Hepatic stellate cell (primary cell): ENCODE data around the gene GTF2A1.
"Not testable (repeated sequence)": the region's sequence is repeated elsewhere in the genome, so short reads cannot be mapped to it uniquely, and the experiment has no call there.

Experiments used
- DNase-seq: peaks from one replicate; pipeline ENCODE4 v3.0.0; 2011; ENCODE audit warnings: low spot score

Gene GTF2A1

DNA sequence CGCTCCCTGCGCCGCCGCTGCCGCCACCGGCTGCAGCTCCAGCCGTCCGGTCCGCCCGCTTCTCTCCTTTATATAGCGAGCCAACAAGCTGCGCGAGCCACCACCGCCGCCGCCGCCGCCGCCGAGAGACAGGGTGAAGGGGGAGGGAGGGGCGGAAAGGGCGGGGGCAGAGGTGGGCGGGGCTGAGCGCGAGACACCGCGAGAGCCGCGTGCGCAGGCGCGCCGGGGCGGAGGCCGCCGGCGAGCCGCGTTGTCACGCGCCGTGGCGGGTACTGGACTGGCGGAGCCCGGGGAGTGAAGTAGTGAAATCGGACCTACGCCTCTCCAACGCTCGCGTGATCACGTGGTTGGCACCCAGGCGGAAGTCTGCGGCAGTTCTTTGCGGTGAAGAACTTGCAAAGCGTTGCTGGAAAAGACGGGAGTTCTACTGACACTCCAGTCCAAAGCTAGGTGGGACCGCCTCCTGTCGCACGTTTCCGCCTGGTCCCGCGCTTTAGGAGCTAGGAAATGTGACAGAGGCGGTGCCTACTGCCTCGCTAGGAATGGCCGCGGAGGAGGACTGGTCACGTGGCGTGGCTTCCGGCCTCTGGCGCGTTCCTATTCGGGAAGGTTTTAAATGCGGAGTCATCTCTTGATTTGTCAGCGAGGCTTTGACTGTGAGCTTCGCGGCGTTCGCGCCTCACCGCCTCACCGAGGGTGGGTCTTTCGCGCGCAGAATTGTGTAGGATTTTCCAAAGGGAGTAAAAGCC, at the start of gene GTF2A1:
Gene GTF2A1, minus strand, starts transcription at position 130 of the 749 bp plus-strand sequence. CDS start 441 bp downstream, outside the sequence.
- DNase-seq: peak; percentile 92

DNA sequence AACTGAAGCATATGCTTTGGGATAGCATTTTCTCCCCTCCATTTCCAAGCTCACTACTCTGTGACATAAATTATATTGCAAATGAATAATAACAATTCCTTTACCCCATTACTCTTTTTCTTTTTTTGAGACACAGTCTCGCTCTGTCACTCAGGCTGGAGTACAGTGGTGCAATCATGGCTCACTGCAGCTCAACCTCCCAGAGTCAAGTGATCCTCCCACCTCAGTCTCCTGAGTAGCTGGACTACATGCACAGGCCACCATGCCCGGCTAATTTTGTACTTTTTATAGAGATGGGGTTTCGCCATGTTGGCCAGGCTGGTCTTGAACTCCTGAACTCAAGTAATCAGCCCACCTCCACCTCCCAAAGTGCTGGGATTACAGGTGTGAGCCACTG, 49.2 kb upstream of the GTF2A1 start:
- no peak for DNase-seq

DNA sequence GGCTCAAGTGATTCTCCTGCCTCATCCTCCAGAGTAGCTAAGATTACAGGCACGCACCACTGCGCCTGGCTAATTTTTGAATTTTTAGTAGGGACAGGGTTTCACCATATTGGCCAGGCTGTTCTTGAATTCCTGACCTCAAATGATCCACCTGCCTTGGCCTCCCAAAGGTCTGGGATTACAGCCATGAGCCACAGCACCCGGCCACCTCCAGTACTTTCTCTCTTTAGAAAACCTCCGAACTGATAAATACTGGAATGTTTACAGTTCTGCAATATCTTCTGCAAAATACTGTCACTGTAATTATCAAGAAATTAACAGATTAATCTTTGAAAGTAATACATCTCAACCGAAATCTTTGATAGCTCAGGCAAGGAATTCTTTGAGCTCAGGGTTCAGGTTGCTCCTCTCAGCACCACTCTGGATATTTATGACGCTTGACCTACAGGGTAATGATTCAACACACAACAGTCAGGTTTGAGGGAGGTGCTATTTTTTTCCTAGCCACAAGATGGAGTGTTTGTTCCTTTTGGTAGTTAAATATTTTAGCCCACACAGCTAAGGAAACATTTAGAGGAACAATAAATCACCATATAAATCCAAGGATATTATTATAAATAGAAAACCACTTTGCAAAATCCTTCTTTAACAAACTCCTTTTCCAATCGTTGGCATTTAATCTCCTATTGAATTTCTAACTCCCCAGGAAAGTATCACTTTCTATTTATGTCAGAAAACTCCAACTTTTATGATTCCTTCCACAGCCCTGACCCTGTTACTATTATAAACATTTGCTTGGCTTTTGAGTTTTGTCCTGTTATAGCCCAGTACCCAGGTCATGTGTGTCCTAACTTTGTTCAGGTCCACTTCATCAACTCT, 48.6 kb upstream of the GTF2A1 start:
- peak; percentile 60 for DNase-seq

DNA sequence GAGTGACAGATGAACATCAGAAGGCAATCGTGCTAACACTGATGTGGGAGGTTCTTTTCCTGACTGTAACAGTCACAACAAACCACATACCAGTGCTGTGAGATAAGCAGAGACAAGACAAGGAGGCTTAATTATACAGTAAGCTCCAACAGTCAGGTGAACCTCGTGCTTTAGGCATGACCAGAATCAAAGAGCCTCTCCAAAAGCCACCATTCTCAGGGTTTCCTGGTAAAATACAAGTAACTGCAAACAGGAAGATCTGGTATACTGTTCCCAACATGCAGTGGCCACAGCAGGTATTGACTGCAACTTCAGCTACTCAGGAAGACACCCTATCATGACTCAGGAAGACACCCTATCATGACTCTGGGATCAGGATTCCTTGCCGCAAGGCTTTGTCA, 47.3 kb upstream of the GTF2A1 start:
- no peak for DNase-seq

DNA sequence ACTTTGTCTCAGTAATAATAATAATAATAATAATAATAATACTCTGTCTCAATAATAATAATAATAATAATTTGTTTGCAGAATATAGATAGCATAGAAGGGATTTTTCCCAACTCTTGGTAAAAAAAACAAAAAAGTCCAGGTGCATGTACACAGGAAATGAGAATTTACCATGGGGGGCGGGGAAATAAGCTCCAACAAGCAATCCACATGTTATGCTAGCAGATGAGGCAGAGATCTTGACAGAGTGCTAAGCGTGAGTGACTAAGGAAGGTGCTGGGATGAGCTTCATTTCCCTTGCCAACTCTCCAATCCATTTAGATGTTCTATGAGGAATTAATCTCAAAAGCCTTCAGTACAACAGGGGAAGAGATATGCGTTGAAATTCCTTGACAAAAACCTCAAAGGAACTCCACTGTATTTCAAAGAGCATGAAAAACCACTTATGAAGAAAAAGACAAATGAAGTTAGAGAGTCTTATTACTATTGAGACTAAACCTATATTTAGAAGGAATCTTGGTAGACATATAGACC, 44.9 kb upstream of the GTF2A1 start:
- no peak for DNase-seq

DNA sequence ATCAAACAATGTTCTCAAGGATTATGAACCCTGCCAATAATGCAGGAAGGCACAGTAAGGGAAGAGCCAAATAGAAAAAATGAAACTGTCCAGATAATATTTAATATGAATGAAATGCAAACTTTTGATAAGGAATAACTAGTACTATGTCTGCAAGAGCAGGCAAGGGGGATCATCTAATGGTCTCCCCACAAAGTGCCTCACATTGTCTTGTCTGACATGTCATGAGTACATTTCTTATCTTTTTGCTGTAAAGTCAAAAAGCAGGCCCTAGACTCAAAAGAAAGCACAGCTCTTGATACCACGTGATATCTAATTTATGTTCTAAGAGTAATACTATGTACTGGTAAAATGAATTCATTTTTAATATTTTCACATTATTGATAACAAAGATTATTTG, 43.9 kb upstream of the GTF2A1 start:
- DNase-seq: no peak

DNA sequence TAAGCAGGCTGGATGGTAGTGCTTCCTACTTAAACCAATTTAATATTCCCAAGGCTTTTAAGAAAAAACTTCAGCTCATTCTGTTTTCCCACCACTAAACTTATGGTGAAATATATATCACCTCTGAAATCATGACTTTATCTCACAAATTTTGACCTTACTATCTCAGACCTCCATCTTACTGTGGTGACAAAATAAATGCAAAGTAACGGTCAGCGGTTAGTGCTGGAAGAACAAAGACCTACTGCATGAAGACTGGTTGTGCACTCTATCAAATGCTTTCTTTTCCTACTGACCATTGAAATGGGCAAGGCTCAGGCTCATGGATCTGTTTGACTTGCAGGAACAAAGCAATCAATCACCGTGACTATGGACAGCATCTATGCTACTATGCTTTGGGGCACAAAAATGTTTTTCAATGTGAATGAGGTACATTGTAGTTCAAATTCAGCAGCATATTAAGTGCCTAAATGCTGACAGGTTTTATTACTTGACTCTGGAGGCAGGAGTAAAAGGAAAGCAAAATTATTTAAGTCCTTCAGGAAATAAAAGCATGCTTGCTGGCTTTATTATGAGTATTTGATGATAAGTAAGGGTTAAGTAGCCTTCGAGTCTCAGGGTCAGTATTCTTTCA, 43.1 kb upstream of the GTF2A1 start:
- no peak for DNase-seq

DNA sequence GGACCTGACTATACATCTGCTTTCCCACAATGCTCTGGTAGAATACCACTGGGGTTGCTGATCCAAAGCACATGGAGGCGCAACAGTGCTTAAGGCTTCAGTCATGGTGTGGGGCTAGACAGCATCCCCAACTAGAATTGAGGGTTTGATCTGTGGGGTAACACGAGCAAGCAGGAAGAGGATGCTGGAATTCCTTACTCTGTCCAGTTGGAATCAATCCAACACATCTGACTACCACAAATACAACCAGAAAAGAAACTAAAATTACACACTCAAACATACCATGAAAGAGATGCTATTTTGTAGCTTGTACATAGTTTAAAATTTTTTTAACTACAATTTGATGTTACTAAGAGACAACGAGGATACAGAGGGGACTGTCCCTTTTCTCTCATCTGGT, 40.4 kb upstream of the GTF2A1 start:
- DNase-seq: no peak

DNA sequence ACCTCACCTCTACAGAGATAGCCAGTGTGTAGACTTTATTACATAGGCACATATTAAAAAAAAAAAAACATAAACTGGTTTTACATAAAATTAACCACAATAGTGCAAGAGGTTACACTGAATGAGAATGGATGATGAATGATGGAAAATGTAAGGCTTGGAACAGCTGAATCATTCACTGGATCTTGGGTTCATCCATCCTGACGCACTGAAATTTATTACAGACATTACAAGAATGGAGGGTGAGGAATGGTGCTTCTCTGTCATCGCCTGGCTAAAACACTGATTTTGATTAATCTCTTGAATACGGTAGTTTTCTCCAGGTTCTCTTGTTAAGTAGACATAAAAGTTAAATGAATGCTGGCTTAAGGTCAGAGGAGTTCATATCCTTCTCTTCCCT, 40.0 kb upstream of the GTF2A1 start:
- no peak for DNase-seq

DNA sequence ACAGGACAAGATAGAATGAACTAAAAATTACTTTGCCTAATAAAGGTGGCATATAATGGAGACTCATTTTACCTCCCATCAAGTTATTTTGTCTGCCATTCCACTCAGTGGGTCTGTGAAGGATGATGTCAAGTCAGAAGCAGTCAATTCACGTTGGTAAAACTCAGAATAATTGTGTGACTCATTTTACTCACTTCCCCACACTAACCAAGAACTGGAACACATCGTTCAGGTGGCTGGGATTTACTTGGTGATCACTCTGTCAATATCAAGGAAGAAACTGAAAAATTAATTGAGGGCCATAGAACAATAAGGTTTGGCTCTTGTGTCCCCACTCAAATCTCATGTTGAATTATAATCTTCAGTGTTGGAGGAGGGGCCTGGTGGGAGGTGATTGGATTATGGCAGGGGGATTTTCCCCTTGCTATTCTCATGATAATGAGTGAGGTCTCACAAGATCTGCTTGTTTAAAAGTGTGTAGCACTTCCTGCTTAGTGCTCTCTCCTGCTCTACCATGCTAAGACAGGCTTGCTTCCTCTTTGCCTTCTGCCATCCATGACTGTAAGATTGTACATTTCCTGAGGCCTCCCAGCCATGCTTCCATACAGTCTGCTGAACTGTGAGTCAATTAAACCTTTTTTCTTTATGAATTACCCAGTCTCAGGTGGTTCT, 35.7 kb upstream of the GTF2A1 start:
- DNase-seq: no peak

DNA sequence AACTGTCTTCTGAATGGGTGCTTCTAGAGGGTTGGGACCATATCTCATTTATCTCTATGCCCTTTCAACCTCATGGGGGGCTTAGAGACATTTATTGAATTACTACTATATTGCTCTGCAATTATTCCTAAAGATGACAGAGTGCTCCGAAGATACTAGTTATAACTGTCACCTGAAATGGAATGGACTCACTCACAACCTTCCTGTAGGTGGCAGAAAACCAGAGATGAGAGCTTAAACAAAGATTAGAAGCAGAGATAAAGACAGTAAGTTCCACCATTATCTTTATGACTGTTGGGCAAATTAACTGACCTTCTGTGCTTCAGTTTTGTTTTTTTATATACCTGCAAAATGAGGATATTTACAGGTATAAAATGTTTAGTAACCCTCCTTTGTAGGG, 31.5 kb upstream of the GTF2A1 start:
- no peak for DNase-seq

DNA sequence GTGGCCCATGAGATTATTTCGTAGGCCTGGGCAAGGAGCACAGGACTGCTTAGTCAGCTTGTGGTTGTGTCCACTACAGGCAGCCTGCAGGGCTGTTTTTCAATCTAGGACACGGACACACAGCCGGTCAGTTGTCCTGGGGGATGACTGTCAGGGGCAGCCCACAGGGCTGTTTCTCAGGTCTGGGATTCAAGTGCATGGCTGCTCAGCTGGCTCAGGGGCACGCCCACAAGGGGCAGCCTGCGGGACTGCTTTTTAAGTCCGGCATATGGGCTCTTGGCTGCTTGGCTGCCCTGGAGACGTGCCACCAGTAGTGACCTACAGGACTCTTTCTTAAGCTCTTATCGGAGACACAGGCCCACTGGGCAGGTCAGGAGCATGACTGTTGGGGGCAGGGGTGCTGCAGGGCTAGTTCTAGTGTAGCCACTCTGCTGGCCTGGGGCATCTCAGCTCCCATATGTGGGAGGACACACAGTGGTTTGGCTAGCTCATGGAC, 26.6 kb upstream of the GTF2A1 start:
- DNase-seq: no peak

DNA sequence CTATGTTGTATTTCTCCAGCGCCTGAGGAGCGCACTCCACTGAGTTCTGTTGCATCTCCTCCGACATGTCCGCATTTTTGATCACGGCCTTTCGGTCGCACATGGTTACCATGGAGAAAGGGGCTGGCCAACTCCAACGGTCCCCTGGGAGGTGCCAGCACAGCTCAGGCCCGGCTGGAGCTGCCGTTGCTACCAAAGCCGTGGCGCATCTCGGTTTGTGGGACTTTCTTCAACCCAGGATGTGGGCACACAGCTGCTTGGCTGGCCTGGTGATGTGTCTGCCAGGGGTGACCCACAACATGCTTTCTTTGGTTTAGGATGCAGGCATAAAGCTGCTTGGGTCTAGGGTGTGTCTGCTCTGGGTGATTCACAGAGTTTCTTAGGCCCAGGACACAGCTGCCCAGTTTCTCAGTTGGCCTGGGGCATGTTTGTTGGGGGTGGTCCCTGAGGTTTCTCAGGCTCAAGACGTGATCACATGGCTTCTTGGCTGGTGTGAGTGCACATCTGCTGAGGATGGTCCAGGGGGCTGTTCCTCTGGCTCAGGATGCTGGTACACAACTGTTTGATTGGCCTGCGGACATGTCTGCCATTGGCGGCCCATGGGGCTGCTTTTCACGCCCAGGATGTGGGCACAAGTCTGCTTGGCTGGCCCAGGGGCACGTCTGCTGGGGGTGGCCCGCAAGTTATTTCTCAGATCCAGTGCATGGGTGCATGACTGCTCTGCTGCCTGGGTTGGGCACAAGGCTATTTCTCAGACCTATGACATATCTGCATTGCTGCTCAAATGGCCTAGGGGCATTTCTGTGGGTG, 25.9 kb upstream of the GTF2A1 start:
- DNase-seq: no peak

DNA sequence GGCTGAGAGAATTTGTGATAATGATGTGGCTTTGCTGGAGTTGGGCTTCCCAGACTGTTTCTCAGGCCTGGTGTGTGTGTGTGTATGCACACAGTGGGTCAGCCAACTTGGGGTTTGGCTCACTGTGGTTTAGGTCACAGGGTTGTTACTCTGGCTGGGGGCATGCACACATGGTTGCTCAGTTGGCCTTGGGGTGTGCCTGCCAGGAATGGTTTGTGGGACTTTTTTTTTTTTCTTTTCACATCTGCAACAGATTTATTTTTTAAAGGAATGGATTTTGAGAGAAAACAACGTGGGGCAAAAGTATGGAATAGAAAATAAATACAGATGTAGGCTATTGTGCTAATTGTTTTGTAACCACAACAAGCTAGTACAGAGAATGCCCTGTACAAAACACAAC, 25.0 kb upstream of the GTF2A1 start:
- no peak for DNase-seq

DNA sequence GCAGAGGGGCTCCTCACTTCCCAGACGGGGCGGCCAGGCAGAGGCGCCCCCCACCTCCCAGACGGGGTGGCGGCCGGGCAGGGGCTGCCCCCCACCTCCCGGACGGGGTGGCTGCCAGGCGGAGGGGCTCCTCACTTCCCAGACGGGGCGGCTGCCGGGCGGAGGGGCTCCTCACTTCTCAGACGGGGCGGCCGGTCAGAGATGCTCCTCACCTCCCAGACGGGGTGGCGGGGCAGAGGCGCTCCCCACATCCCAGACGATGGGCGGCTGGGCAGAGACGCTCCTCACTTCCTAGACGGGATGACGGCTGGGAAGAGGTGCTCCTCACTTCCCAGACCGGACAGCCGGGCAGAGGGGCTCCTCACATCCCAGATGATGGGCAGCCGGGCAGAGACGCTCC, 23.7 kb upstream of the GTF2A1 start:
- DNase-seq: not testable (repeated sequence)

DNA sequence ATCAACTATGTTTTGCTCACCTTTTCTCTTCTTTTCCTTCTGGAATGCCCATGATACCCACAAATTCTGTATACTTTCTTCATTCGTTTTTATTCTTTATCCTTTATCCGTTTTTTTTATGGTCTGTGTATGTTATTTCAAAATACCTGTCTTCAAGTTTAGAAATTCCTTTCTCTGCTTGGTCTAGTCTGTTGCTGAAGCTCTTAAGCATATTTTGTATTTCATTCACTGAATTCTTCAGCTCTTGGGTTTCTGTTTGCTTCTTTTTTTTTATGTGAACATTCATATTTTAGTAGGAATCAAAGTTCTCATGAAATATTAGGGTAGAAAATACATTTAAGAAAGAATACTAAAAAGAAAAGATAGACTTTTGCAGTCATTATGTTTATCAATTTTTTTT, 22.7 kb upstream of the GTF2A1 start:
- no peak for DNase-seq

DNA sequence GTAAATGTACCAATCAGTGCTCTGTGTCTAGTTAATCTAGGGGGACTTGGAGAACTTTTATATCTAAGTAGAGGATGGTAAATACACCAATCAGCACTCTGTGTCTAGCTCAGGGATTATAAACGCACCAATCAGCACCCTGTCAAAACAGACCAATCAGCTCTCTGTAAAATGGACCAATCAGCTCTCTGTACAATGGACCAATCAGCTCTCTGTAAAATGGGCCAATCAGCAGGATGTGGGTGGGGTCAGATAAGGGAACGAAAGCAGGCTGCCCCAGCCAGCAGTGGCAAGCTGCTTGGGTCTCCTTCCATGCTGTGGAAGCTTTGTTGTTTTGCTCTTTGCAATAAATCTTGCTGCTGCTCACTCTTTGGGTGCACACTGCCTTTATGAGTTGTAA, 16.1 kb upstream of the GTF2A1 start:
- DNase-seq: not testable (repeated sequence)

DNA sequence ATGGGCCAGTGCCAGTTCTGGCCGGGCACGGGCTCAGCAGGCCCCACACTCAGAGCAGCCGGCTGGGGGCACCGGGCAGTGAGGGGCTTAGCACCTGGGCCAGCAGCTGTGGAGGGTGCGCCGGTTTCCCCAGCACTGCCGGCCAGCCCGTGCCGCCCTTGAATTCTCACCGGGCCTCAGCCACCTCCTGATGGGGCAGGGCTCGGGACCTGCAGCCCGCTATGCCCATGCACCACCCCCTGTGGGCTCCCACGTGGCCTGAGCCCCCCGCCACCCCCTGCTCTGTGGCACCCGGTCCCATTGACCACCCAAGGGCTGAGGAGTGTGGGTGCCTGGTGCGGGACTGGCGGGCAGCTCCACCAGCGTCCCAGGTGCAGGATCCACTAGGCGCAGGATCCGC, 15.4 kb upstream of the GTF2A1 start:
- DNase-seq: no peak

DNA sequence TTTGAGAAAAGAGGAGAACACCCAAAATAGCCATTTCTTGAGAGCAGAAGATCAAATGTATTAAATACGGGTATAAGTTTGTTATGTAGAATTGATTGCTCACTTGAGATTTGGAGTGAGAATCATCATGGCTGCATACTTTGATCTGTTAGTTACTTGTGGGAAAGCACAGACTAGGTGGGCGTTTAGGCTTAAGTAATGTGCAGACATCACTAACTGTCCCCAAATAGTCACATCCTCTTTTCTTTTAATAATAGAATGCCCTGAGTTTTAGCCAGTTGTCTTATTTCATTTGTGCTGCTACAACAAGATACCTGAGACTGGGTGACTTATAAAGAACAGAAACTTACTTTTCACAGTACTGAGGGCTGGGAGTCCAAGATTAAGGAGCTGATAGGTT, 14.3 kb upstream of the GTF2A1 start:
- no peak for DNase-seq

DNA sequence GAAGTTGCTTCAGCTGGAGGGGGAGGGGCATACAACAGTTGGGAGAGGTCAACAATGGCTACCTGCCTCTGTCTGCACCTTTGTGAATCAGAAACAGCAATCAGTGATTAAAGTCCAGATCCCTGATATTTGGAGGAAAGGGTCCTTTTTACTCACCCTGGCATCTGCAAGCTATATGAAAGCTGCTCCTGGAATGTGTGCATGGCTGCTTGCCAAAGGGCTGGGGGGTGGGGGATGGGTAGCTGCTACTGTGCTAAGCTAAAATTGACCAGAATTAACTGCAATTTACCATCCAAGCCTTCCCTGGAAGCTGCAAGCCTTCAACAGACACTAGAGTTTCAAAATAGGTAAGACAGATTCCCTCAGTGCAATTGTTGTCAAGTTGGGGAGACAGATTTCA, 13.5 kb upstream of the GTF2A1 start:
- DNase-seq: no peak

DNA sequence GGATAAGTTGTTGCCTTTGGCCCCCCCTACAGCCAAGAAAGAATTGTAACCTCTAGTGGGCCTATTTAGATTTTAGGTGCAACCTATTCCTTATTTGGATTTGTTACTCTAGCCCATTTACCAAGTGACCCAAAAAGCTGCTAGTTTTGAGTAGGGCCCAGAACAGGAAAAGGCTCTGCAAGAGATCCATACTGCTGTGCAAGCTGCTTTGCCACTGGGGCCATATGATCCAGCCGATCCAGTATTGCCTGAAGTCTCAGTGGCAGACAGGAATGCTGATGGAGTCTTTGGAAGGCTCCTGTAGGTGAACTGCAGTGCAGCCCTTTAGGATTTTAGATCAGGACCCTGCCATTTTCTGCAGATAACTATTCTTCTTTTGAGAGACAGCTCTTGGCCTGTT, 12.9 kb upstream of the GTF2A1 start:
- DNase-seq: no peak
